Colon (tissue), 2 donors: ENCODE results near the gene PRR16.
"Not testable (repeated sequence)": the region's sequence is repeated elsewhere in the genome, so short reads cannot be mapped to it uniquely, and the experiment has no call there.

Experiments
- FAIRE-seq: peaks from 2 replicates; lab custom pipeline; 2012; peaks lifted over from hg19 to GRCh38; lab: Jason Lieb, UNC
- donor health status: control.
- donor health status: control.

PRR16 gene

GRCh38 chr5:120463991-120464626 is at the start of gene PRR16:
PRR16 (plus strand) TSS chr5:120464300.
- no peak for FAIRE-seq

- FAIRE-seq = no peak
These were observed 48.1 kb upstream of the PRR16 start for GRCh38 chr5:120415985-120416384.

- no peak for FAIRE-seq
These were observed 45.0 kb upstream of the PRR16 start for GRCh38 chr5:120419127-120419526.

GRCh38 chr5:120426633-120427275 is 37.3 kb upstream of the PRR16 start:
- not testable (repeated sequence) for FAIRE-seq

GRCh38 chr5:120430572-120430971 is 33.5 kb upstream of the PRR16 start:
- no peak for FAIRE-seq

GRCh38 chr5:120432861-120433260 is 31.2 kb upstream of the PRR16 start:
- no peak for FAIRE-seq

GRCh38 chr5:120435129-120435528 is 29.0 kb upstream of the PRR16 start:
- FAIRE-seq = no peak

- no peak for FAIRE-seq
These were observed 27.1 kb upstream of the PRR16 start for GRCh38 chr5:120436996-120437395.

GRCh38 chr5:120442694-120443093 is 21.4 kb upstream of the PRR16 start:
- no peak for FAIRE-seq

GRCh38 chr5:120443607-120444006 is 20.5 kb upstream of the PRR16 start:
- no peak for FAIRE-seq

GRCh38 chr5:120446068-120446492 is 18.0 kb upstream of the PRR16 start:
- FAIRE-seq = no peak

GRCh38 chr5:120446901-120447300 is 17.2 kb upstream of the PRR16 start:
- no peak for FAIRE-seq

GRCh38 chr5:120447706-120448239 is 16.3 kb upstream of the PRR16 start:
- no peak for FAIRE-seq

- FAIRE-seq = no peak
These were observed 14.6 kb upstream of the PRR16 start for GRCh38 chr5:120449501-120449900.

- FAIRE-seq = no peak
These were observed 13.2 kb upstream of the PRR16 start for GRCh38 chr5:120450910-120451309.

- FAIRE-seq = no peak
These were observed 12.7 kb upstream of the PRR16 start for GRCh38 chr5:120451445-120451844.

GRCh38 chr5:120452471-120452870 is 11.6 kb upstream of the PRR16 start:
- FAIRE-seq = no peak

GRCh38 chr5:120454094-120454798 is 9.9 kb upstream of the PRR16 start:
- no peak for FAIRE-seq

GRCh38 chr5:120456006-120456405 is 8.1 kb upstream of the PRR16 start:
- no peak for FAIRE-seq

GRCh38 chr5:120457839-120458507 is 6.1 kb upstream of the PRR16 start:
- no peak for FAIRE-seq

GRCh38 chr5:120458508-120458847 is 5.6 kb upstream of the PRR16 start:
- FAIRE-seq = peak; percentile 89

GRCh38 chr5:120461251-120461650 is 2.8 kb upstream of the PRR16 start:
- FAIRE-seq = no peak
